SK-N-SH treated with all-trans-retinoic acid at 6 μM for 48 hours (cell line): Measurements from ENCODE around the gene CSNK1D.

Source experiments
- ARNTL ChIP-seq: fragments of 450-650 bp; formaldehyde crosslinking; IDR thresholded peaks from 2 replicates; pipeline ENCODE4 v1.5.0; 2020; ENCODE audit warnings: low read depth, mild to moderate bottlenecking, moderate library complexity, borderline replicate concordance
- BACH2 ChIP-seq: fragments of 250-450 bp; sonication (Bioruptor Pico); IDR thresholded peaks from 2 replicates; pipeline ENCODE4 v1.9.0; 2021; ENCODE audit warnings: mild to moderate bottlenecking, borderline replicate concordance
- CREB5 ChIP-seq: fragments of 250-450 bp; sonication (Bioruptor Pico); IDR thresholded peaks from 2 replicates; pipeline ENCODE4 v1.5.1; 2020; ENCODE audit warnings: low read depth, mild to moderate bottlenecking, moderate library complexity
- CSDC2 ChIP-seq: fragments of 250-450 bp; sonication (Bioruptor Pico); IDR thresholded peaks from 2 replicates; pipeline ENCODE4 v1.5.0; 2020; ENCODE audit warnings: mild to moderate bottlenecking, moderate library complexity
- GLIS3 ChIP-seq: fragments of 250-450 bp; sonication (Bioruptor Pico); IDR thresholded peaks from 2 replicates; pipeline ENCODE4 v1.5.0; 2020; ENCODE audit warnings: mild to moderate bottlenecking, moderate library complexity
- ISL1 ChIP-seq: fragments of 250-450 bp; sonication (Bioruptor Pico); IDR thresholded peaks from 2 replicates; pipeline ENCODE4 v2.1.2; 2022; ENCODE audit warnings: mild to moderate bottlenecking, moderate library complexity
- OSR1 ChIP-seq: fragments of 250-450 bp; sonication (Bioruptor Pico); IDR thresholded peaks from 2 replicates; pipeline ENCODE4 v1.8.0; 2022; ENCODE audit warnings: moderate library complexity, mild to moderate bottlenecking, inconsistent platforms
- PPARA ChIP-seq: fragments of 250-450 bp; sonication (Bioruptor Pico); IDR thresholded peaks from 2 replicates; pipeline ENCODE4 v1.5.0; 2020; ENCODE audit warnings: mild to moderate bottlenecking, borderline replicate concordance
- RARB ChIP-seq: fragments of 250-450 bp; sonication (Bioruptor Pico); IDR thresholded peaks from 2 replicates; pipeline ENCODE4 v1.8.0; 2021; ENCODE audit warnings: mild to moderate bottlenecking, moderate library complexity
- TOX ChIP-seq: fragments of 250-450 bp; sonication (Bioruptor Pico); IDR thresholded peaks from 2 replicates; pipeline ENCODE4 v1.8.0; 2021; ENCODE audit warnings: mild to moderate bottlenecking, moderate library complexity, borderline replicate concordance
- ZFP3 ChIP-seq: fragments of 250-450 bp; sonication (Bioruptor Pico); IDR thresholded peaks from 2 replicates; pipeline ENCODE4 v1.5.0; 2020; ENCODE audit warnings: mild to moderate bottlenecking, moderate library complexity
- ZNF70 ChIP-seq: fragments of 450-650 bp; formaldehyde crosslinking; IDR thresholded peaks from 2 replicates; pipeline ENCODE4 v1.5.0; 2020; ENCODE audit warnings: mild to moderate bottlenecking, moderate library complexity
- TF ChIP-seq, protein P1 (sequence below): fragments of 250-450 bp; sonication (Bioruptor Pico); IDR thresholded peaks from 2 replicates; pipeline ENCODE4 v1.8.0; 2020; ENCODE audit warnings: mild to moderate bottlenecking, moderate library complexity, borderline replicate concordance

- TF ChIP-seq ISL1 (no peak), GLIS3 (CRISPR knock-in tag) (no peak), ZNF70 (no peak), CREB5 (CRISPR knock-in tag) (no peak), CSDC2 (CRISPR knock-in tag) (no peak), PPARA (no peak), RARB (CRISPR knock-in tag) (no peak), ZFP3 (CRISPR knock-in tag) (no peak), TOX (CRISPR knock-in tag) (no peak), OSR1 (CRISPR knock-in tag) (no peak), BACH2 (CRISPR knock-in tag) (no peak), ARNTL (no peak)
- TF ChIP-seq, protein P1, sequence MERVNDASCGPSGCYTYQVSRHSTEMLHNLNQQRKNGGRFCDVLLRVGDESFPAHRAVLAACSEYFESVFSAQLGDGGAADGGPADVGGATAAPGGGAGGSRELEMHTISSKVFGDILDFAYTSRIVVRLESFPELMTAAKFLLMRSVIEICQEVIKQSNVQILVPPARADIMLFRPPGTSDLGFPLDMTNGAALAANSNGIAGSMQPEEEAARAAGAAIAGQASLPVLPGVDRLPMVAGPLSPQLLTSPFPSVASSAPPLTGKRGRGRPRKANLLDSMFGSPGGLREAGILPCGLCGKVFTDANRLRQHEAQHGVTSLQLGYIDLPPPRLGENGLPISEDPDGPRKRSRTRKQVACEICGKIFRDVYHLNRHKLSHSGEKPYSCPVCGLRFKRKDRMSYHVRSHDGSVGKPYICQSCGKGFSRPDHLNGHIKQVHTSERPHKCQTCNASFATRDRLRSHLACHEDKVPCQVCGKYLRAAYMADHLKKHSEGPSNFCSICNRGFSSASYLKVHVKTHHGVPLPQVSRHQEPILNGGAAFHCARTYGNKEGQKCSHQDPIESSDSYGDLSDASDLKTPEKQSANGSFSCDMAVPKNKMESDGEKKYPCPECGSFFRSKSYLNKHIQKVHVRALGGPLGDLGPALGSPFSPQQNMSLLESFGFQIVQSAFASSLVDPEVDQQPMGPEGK (CRISPR knock-in tag) = no peak
Observed at GRCh38 chr17:82255402-82255972, 18.0 kb downstream of the CSNK1D start.
